GM19324 (cell line): ENCODE data around the gene STUB1.

Experiments used
- ATAC-seq: cut with Tn5 transposase; IDR thresholded peaks from one replicate; pipeline ENCODE4 v1.9.1; 2021; ENCODE audit warnings: mild to moderate bottlenecking, moderate library complexity; ENCODE audit not compliant: unreplicated experiment, low FRiP score

STUB1 gene

DNA sequence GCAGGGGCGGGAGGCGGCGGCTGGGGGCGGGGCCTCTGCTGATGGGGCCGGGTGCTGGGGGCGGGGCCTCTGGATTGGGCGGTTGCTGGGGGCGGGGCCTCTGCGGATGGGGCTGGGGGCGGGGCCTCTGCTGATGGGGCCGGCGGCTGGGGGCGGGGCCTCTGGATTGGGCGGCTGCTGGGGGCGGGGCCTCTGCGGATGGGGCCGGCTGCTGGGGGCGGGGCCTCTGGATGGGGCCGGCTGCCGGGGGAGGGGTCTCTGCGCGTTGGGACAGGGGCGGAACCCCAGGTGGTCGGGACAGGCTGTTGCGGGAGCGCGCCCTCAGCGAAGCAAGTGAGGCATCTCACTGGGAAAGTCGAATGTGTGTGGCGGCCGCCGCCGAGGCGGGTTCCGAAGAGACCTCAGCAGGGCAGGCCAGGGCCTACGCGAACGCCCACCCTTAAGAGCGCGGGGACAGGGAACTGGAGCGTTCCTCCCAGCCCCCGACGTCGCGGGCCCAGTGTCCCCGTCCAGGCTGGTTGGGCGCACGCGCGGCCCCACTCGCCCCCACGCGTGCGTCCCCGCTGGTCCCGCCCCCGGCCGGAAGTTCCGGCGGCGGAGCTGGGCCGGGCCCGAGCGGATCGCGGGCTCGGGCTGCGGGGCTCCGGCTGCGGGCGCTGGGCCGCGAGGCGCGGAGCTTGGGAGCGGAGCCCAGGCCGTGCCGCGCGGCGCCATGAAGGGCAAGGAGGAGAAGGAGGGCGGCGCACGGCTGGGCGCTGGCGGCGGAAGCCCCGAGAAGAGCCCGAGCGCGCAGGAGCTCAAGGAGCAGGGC is at the start of gene STUB1:
TSS of gene STUB1 (plus strand) at position 597 of the 811 bp plus-strand sequence. CDS start at position 713, 116 bp downstream.
- ATAC-seq, result peak; percentile 61

DNA sequence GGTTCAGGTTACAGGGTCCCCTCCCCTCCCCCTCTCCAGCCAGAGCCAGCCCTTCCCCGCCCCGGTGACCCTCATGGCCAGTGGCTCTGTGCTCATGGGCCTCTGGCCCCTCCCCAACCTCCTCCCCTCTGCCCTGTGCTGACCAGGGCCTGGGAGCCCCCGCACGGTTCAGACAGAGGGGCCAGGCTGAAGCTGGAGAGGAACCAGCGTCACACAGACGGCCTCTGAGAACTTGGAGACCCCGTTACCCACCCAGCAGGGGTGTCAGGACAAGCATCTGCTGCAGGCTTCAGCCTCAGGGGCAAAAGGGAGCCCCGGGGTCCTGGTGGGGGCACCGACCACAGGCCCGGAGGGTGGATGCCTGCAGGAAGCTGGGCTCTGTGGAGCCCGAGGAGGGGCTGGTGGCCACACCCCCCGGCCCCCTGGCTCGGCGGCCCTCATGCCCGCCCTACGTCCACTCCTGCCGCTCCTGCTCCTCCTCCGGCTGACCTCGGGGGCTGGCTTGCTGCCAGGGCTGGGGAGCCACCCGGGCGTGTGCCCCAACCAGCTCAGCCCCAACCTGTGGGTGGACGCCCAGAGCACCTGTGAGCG is 49.3 kb upstream of the STUB1 start, which contains the start of gene WFIKKN1:
TSS of gene WFIKKN1 (plus strand) at position 171 of the 591 bp plus-strand sequence. CDS start at position 440, 269 bp downstream.
- ATAC-seq, result no peak

DNA sequence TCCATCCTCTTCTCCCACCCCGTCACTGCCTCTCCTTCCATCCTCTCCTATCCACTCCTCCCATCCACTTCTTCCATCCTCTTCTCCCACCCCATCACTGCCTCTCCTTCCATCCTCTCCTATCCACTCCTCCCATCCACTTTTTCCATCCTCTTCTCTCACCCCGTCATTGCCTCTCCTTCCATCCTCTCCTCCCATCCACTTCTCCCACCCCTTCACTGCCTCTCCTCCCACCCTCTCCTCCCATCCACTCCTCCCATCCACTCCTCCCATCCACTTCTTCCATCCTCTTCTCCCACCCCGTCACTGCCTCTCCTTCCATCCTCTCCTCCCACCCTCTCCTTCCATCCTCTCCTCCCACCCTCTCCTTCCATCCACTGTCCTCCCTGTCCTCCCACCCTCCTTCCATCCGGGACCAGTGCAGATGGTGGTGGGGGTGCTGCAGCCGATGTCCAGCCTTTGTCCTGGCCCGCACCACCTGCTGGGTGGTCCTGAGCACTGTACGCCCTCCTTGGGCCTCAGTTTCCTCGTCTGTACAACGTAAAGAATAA is 48.3 kb upstream of the STUB1 start:
- no peak for ATAC-seq

DNA sequence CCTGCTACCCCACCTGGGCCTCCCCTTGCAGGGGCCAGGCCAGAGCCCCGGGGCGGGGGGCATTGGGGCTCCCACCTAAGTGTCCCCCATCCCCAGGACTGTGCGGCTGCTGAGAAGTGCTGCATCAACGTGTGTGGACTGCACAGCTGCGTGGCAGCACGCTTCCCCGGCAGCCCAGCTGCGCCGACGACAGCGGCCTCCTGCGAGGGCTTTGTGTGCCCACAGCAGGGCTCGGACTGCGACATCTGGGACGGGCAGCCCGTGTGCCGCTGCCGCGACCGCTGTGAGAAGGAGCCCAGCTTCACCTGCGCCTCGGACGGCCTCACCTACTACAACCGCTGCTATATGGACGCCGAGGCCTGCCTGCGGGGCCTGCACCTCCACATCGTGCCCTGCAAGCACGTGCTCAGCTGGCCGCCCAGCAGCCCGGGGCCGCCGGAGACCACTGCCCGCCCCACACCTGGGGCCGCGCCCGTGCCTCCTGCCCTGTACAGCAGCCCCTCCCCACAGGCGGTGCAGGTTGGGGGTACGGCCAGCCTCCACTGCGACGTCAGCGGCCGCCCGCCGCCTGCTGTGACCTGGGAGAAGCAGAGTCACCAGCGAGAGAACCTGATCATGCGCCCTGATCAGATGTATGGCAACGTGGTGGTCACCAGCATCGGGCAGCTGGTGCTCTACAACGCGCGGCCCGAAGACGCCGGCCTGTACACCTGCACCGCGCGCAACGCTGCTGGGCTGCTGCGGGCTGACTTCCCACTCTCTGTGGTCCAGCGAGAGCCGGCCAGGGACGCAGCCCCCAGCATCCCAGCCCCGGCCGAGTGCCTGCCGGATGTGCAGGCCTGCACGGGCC is 47.5 kb upstream of the STUB1 start:
- no peak for ATAC-seq

DNA sequence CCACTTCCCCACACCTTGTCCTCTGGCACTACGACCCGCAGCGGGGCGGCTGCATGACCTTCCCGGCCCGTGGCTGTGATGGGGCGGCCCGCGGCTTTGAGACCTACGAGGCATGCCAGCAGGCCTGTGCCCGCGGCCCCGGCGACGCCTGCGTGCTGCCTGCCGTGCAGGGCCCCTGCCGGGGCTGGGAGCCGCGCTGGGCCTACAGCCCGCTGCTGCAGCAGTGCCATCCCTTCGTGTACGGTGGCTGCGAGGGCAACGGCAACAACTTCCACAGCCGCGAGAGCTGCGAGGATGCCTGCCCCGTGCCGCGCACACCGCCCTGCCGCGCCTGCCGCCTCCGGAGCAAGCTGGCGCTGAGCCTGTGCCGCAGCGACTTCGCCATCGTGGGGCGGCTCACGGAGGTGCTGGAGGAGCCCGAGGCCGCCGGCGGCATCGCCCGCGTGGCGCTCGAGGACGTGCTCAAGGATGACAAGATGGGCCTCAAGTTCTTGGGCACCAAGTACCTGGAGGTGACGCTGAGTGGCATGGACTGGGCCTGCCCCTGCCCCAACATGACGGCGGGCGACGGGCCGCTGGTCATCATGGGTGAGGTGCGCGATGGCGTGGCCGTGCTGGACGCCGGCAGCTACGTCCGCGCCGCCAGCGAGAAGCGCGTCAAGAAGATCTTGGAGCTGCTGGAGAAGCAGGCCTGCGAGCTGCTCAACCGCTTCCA is 46.7 kb upstream of the STUB1 start:
- no peak for ATAC-seq

DNA sequence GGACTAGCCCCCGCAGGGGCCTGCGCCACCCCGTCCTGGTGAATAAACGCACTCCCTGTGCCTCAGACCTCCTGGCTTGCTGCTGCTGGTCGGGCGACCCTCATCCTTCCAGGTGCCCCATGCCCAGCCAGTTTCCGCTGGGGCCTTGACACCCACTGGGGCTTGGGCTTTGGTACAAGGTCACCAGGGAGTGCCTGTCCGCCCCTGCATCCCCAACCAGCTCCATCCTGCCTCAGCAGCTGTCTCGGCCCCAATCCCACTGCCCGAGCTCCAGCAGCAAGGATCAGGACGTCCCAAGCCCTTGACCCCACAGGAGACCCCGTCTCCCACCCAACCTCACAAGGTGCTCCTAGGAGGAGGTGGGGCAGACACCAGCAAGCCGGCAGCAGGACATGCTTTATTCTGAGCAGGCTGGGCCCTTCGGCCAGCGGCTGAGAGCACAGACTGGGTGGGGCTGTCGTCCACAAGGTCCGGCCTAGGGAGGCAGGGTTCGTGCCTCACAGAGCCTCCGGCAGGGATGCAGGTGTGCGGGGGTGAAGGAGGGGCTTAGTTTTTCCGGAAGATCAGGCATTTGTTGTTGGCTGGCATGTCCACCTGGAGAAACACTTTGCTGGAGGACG is 46.0 kb upstream of the STUB1 start:
- no peak for ATAC-seq

DNA sequence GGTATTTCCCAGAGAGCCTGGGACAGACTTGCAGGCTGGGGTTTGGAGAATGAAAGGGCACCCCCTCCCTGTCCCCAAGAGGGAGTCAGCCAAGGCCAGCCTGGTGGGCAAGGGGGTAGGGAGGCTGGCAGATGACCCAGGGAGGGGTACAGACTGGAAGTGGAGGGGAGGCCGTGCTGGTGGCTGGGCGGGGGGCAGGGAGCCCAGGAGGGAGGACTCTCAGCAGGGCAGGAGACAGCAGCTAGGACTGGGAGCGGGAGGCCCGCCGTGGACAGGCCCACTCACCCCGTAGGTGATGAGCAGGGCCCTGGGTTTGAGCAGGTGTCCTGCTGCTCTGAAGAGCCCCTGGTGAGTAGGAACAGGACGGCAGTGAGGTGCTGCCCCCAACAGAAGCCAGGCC is 45.2 kb upstream of the STUB1 start:
- no peak for ATAC-seq

DNA sequence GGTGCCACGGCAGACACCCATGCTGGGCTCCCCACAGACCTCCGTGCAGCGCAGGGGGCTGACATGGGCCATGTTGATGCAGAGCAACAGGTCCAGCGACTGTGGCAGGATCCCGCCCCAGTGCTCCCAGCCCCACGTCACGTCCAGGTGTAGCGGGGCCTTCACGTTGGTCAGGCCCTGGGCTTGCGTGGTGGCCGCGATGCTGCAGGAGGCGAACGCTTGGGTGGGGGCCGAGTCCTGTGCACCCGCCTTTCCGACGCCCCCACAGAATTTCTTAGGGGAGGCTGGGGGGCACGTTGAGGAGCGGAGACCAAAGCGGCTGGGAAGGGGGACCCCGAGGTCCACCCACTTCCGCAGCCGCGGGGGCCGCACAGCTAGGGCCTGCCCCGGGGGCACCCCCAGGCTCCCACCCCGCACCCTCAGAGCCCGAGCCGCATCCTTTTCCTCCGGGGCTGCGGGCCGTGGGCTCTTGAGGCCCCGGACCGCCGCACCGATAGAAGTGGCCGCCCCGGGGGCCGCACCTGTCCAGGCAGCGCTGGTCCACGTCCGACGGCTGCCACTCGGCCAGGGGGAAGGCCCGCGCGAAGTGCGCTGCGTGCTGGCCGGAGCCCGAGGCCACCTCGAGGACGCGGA is 44.5 kb upstream of the STUB1 start:
- ATAC-seq, result no peak

DNA sequence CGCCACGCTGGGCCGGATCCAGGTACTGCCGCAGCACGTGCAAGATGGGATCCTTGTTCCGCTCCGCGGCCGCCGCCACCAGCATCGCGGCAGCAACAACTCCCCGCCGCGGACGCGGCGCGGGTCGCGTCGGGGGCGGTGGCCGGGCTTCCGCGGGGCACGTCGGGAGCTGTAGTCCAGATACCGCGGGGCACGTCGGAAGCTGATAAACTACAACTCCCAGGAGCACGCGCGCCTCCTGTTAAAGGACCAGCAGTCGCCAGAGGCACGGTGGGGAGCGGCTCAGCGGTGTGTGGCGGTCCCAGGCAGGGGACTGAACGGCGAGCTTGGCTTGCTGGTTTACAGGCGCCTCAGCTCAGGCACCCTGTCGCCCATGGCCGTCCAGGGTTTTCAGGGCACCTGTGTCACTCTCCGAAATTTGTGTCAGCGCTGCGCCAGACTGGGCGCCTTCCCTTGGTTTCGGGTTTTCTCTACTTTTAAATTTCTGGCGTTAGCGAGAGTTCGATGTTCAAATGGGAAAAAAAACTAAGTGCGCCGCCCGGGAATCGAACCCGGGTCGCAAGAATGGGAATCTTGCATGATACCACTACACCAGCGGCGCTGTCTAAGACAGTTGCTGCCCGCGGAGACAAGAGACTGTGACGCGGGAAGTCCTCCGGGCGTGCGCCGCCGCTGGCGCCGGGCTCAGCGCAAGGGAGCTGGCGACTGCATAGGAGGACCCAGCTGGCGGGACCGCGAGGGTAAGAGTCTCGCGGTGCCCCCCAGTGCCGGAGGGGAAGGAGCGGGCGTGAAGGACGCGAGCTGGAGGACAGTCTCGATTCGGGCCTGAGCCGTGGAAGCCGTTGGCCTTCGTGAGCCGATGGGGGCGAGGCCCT is 43.8 kb upstream of the STUB1 start, which contains the start of gene METTL26:
TSS of gene METTL26 (minus strand) at position 100 of the 875 bp plus-strand sequence. CDS start at position 85, 15 bp downstream.
- peak; percentile 70 for ATAC-seq

DNA sequence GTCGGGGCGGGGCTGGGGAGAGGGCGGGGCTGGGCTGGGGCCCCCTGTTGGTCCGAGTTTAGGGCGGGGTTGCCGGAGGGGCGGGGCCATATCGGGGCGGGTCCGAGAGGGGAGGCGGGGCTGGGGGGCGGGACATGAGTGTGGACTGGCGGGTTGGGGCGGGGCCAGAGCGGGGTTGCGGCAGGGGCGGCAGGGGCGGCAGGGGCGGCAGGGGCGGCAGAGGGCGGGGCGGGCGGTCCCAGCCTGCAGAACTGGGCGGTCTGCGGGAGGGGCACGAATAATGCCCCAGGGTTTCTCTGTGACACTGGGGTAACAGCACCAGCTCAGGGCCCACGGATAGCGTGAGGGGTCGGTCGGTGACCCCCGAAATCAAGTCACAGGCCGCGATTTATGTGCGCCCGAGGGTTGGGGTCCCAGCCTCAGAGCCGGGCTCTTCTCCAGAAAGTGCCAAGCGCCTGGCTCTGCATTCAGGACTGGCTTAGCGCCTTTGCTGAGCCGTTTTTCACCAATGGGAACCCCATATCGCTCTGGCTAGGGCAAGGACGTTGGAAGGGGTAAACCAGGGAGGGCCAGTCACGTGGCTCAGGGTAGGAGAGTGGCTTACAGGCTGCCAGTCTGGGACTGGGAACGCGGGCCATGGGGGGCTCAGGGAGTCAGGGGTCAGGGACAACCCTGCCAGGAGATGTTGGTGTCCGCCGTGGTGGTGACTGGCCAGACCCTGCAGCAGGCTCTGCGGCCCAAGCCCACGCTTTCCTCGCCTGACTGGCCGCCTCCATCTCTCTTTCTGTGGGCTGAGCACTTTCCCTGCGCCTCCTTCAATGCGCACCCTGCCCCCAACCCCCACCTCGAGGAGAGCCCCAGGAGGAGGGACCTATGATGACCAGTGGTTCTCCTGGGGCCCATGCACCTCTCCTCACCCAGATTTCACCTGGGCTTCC is 42.9 kb upstream of the STUB1 start:
- ATAC-seq, result no peak

DNA sequence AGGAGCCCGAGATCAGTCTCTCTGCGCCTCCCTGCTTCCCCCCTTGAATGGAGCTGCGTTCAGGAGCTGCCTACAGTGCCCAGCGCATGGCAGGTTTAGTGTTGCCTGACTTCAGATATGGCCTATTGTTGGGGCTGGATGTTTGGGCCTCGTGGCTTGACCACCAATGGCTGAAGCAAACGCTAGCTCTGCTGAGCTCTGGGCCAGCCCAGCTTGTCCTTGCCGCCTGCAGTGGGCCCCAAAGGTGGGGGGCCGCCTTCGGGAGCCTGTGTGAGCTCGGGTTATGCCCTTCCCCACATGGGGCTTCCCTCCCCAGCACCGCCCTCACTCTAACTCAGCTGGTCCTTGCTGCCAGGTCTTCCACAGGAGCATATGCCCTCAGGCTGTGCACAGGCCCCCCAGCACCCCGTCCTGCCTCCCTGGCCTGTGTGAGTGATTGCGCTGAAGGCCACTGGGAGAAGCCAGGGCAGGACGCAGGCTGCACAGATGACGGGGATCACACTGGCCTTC is 42.1 kb upstream of the STUB1 start:
- ATAC-seq, result no peak

DNA sequence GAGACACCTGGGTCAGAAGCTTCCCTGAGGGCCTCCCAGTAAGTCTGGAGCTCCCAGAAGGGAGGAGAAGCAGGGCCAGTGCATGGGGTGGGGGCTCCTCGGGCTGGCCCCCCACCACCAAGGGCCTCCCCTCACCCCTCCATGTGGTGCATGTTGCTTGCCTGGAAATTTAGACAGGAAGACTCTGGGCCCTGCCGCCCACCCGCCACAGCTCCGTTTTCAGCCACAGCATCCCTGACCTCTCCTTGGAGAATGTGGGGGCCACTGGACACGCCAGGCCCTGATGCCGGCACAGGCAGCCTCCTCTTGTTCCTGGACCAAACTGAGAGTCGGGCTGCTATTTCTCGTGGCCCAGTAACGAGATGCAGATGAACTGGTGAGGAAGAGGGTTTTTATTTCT is 41.4 kb upstream of the STUB1 start:
- ATAC-seq, result no peak

DNA sequence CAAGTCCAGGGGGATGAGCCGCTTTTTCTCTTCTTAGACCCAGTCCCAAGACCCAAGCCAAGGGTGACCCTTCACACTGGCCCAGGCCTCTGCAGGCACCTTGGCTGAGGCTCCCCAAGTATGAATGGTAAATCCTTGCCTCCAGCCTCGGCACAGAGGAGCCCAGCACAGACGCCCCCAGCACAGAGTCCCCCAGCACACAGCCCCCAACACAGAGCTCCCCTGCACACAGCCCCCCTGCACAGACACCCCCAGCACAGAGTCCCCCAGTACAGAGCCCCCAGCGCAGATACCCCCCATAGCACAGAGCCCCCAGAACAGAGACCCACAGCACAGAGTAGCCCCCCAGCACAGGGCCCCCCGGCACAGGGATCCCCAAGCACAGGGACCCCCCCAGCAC is 39.6 kb upstream of the STUB1 start:
- no peak for ATAC-seq

DNA sequence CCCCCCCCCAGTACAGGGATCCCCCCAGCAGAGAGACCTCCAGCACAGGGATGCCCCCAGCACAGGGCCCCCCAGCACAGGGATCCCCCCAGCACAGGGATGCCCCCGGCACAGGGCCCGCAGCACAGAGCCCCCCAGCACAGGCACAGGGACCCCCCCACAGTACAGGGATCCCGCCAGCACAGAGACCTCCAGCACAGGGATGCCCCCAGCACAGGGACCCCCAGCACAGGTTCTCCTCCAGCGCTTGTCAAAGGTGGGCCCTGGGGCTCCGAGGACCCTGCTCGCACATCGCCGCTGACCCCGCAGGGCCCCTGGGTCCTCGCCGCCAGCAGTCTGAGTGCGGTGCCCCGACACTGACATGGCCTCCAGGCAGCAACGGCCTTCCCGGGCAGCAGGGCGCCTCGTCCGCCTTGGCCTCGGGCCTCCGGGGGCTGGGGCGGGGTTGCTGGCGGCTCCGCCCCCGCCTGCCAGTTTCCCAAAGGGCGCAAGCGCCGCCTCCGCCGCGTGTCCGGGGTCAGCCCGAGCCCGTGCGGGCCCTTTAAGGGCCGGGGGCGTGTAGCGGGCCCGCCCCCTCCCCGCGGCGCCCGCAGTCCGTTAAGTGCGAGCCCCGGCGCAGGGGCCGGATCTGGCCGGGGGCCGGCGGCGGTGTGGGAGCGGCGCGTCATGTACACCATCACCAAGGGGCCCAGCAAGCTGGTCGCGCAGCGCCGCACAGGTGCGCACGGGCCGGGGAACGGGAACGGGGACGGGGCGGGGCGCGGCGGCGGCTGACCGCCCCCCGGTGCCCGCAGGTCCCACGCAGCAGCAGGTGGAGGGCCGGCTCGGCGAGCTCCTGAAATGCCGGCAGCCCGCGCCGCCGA is 38.7 kb upstream of the STUB1 start, which contains the start of gene MCRIP2:
TSS of gene MCRIP2 (plus strand) at position 503 of the 863 bp plus-strand sequence. CDS start at position 667, 164 bp downstream.
- ATAC-seq, result peak; percentile 57

DNA sequence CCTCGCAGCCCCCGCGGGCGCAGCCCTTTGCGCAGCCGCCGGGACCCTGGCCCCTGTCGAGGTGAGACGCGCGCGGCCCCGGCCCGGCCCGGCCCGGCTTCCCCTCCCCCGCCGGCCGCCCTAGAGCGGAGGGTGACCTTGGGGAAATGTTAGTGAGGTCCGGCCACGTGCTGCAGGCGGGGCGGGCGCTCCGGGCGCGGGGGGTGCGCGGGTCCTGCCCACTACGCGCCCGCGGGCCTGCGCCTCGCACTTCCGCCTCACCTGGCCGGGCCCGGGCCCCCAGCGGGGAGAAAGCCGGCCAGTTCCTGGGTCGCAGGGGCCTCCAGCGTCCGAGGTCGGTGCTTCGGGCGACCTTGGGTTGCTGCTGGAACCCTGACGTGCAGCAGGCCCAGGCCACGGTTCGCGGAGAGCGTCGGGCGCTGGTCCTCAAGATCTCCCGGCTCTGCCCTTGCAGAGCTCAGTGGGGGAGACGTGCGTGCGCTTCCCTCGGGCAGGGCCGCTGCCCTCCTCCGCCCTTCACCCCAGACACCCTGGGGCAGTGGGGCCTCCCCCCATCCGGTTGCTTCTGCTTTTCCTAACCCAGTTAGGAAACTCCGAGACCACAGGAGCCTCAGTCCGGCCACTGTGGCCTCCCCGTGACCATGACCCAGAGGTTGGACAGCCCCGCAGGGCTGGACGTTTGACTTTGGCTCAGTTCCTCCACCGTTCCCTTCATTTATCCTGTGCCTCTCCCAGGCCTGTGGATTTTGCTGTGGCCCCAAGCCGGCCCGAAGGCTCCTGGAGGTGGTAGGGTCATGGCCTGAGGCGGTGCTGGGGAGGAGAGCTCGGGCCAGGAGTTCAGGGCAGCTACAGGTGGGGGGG is 37.8 kb upstream of the STUB1 start:
- peak; percentile 47 for ATAC-seq
